Lower leg skin (tissue), 3 donors: ENCODE measurements around the gene TTC39B.

Experiments
- POLR2A ChIP-seq, 2 donors: fragments of 450-650 bp; IDR thresholded peaks; one replicate each; pipeline ENCODE4 v1.6.1; 2016 to 2017; ENCODE audit warnings: antibody characterized with exemption in 2 of 2, mild to moderate bottlenecking in 1 of 2, moderate library complexity in 1 of 2
- TF ChIP-seq, protein P1 (sequence below), 3 donors: fragments of 450-650 bp; IDR thresholded peaks; one replicate each; pipeline ENCODE4 v1.5.1; 2016; ENCODE audit warnings: antibody characterized with exemption in 3 of 3, mild to moderate bottlenecking in 3 of 3, moderate library complexity in 2 of 3

DNA sequence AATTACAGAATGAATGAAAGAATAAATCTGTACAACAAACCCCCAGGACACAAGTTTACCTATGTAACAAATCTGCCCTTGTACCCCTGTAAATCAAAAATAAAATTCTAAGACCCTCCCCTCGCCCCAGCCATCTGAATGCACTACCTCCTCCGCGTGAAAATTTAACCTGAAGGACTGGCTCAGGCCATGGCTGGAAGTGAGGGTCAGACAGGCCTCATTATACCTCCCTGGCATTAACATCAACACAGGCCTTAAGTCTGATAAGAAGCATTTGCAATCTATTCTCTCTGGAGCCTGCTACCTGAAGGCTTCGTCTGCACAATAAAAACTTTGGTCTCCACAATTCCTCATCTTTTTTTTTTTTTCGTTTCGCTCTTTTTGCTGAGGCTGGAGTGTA, 48.7 kb upstream of the TTC39B start:
- TF ChIP-seq POLR2A (IDR thresholded peaks at IDR 0.05): no peak
- TF ChIP-seq, protein P1, sequence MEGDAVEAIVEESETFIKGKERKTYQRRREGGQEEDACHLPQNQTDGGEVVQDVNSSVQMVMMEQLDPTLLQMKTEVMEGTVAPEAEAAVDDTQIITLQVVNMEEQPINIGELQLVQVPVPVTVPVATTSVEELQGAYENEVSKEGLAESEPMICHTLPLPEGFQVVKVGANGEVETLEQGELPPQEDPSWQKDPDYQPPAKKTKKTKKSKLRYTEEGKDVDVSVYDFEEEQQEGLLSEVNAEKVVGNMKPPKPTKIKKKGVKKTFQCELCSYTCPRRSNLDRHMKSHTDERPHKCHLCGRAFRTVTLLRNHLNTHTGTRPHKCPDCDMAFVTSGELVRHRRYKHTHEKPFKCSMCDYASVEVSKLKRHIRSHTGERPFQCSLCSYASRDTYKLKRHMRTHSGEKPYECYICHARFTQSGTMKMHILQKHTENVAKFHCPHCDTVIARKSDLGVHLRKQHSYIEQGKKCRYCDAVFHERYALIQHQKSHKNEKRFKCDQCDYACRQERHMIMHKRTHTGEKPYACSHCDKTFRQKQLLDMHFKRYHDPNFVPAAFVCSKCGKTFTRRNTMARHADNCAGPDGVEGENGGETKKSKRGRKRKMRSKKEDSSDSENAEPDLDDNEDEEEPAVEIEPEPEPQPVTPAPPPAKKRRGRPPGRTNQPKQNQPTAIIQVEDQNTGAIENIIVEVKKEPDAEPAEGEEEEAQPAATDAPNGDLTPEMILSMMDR (IDR thresholded peaks at IDR 0.05): no peak
